ENCODE results near the gene PDZD4.
A peak's percentile ranks its signal among the peaks of the same experiment; 100 is the strongest.

The PDZD4 gene

GRCh38 chrX:153829799-153830639 lies at the start of gene PDZD4:
TSS of gene PDZD4 (minus strand) at chrX:153830544. CDS start at chrX:153830298, 246 bp downstream.
- no peak for DNase-seq

GRCh38 chrX:153879741-153880439 lies 49.5 kb upstream of the PDZD4 start:
- peak; percentile 36 for DNase-seq

GRCh38 chrX:153878969-153879653 lies 48.8 kb upstream of the PDZD4 start:
- DNase-seq, result peak; percentile 88

GRCh38 chrX:153878345-153878744 lies 48.0 kb upstream of the PDZD4 start:
- DNase-seq, result no peak

GRCh38 chrX:153877571-153878261 lies 47.4 kb upstream of the PDZD4 start:
- no peak for DNase-seq

- DNase-seq, result no peak
Observed at GRCh38 chrX:153876112-153876491, 45.8 kb upstream of the PDZD4 start.

- no peak for DNase-seq
Observed at GRCh38 chrX:153875391-153876111, 45.2 kb upstream of the PDZD4 start.

- no peak for DNase-seq
Observed at GRCh38 chrX:153874366-153875125, 44.2 kb upstream of the PDZD4 start.

GRCh38 chrX:153874085-153874365 lies 43.7 kb upstream of the PDZD4 start:
- no peak for DNase-seq

- DNase-seq, result no peak
Observed at GRCh38 chrX:153873282-153874084, 43.1 kb upstream of the PDZD4 start.

- no peak for DNase-seq
Observed at GRCh38 chrX:153871946-153872878, 41.9 kb upstream of the PDZD4 start.

- no peak for DNase-seq
Observed at GRCh38 chrX:153871451-153871850, 41.1 kb upstream of the PDZD4 start.

- DNase-seq, result no peak
Observed at GRCh38 chrX:153870791-153871360, 40.5 kb upstream of the PDZD4 start.

GRCh38 chrX:153870288-153870690 lies 39.9 kb upstream of the PDZD4 start:
- DNase-seq, result no peak

- no peak for DNase-seq
Observed at GRCh38 chrX:153869473-153870287, 39.3 kb upstream of the PDZD4 start.

GRCh38 chrX:153868576-153869472 lies 38.5 kb upstream of the PDZD4 start:
- no peak for DNase-seq

GRCh38 chrX:153867671-153868070 lies 37.3 kb upstream of the PDZD4 start:
- no peak for DNase-seq
